Stimulated activated CD8-positive, alpha-beta memory T cell treated with anti-CD3 and anti-CD28 coated beads, Interleukin-12 subunit alpha, Interleukin-12 subunit beta, amount 100 ng/mL, for 4 hours (primary cell): Measurements from ENCODE around the gene PTPRQ.
"Not testable (repeated sequence)": the region's sequence is repeated elsewhere in the genome, so short reads cannot be mapped to it uniquely, and the experiment has no call there.

ENCODE experiments used
- DNase-seq: peaks from one replicate; pipeline ENCODE4 v3.0.0-alpha.2; 2020; ENCODE audit warnings: low read depth

PTPRQ gene

DNA sequence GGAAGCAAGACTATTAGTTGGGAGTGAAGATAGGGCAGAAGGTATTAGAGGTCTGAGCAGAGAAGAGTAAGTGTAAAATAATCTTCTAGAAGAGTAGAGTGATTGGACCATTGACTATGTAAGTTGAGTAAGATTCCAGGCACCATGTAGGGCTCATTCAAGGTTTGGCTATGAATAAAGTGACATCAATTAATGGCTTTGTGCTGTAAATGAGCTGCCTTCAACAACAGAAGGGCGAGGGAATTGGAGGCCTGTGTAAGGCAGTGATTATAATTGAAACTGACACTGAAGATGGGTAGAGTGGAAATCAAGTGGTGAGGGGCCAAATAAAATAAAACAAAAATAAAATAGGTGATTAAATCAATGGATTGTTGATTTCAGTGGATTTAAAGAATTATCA is 26.4 kb downstream of the PTPRQ start:
- DNase-seq: no peak

DNA sequence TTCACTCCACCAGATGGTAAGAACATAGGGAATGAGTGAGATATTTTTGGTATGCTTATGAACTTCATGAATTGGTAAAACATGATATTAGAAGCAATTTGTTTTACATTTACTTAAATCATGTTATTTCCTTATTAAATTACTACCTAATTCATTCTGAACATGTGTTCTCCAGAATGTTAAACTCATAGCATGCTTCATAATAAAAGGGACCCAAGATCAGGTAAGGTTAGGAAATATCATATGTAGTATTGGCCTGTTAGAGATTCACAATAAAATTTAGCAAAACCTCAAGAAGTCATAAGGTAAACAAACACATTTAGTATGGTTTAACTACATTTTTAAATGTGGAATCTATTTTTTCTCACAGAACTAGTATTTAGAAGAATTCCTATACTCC is 28.2 kb downstream of the PTPRQ start:
- no peak for DNase-seq

GRCh38 chr12:80472911-80473500 is 29.0 kb downstream of the PTPRQ start:
- DNase-seq: no peak

GRCh38 chr12:80477521-80478145 is 33.6 kb downstream of the PTPRQ start:
- not testable (repeated sequence) for DNase-seq

DNA sequence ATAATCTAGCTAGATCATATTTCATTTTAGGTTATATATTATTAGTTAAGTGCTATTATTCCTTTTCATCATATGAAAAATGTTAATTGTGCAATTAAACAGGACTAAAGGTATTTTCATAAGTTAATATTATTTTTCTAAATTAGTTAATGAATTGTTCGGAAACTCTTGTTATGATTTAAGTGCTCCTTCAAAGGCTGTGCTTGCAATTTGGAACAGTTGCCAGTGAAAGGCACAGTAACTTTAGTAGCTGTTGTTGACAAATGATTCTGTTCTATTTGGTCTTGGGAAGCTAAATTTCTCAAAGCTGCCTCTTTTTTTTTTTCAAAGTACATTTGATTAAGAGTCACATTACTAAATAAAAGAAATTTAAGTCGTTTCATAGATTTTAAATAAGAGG is 40.7 kb downstream of the PTPRQ start:
- DNase-seq: no peak

DNA sequence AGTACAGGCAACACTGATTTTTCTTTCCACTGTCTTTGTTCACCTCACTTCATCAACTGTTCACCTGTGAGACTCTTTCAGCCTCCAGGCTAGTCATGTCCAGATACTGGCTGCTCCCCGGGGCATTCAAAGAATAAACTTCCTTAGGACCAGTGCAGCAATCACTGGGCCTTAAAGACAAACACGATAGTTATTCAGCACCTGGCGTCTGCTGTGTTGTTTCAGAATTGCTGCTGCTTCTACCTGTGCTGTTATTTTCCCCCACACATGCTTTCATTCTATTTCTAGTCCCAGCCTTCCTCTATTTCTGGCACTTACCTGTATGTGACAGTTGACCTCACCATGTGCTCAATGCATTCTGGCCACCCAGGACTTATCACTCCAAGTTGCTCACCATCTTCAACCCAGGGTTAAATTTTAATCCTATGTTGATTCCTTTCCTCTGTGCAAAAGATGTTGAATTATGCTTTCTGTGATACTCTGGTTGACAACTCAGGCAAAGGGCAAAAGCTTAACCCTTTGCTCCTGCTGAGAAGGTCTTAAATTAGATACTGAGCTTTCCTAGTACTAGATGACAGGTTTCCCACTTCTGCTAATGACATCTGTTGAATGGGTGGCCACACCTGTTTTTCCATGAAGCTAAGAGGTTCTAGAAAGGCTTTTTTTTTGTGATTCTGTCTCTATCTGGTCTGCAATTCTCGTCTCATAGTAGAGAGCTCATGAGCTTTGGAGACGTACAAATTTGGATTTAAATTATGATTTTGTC is 41.4 kb downstream of the PTPRQ start:
- no peak for DNase-seq

GRCh38 chr12:80490329-80490728 is 46.3 kb downstream of the PTPRQ start:
- DNase-seq: no peak

GRCh38 chr12:80491166-80491565 is 47.1 kb downstream of the PTPRQ start:
- DNase-seq: no peak

GRCh38 chr12:80493466-80493865 is 49.4 kb downstream of the PTPRQ start:
- DNase-seq: no peak

DNA sequence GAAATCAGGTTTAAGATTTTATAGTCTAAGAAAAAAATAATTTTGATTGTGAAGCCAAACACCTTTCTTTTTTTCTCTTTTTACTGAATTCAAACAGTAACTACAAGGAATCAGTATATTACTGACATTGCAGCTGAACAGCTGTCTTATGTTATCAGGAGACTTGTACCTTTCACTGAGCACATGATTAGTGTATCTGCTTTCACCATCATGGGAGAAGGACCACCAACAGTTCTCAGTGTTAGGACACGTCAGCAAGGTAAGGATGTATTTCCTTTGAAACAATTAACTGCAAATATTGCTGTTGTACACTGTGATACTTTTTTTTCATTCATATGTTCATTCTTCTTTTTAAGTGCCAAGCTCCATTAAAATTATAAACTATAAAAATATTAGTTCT is 50.8 kb downstream of the PTPRQ start:
- no peak for DNase-seq

DNA sequence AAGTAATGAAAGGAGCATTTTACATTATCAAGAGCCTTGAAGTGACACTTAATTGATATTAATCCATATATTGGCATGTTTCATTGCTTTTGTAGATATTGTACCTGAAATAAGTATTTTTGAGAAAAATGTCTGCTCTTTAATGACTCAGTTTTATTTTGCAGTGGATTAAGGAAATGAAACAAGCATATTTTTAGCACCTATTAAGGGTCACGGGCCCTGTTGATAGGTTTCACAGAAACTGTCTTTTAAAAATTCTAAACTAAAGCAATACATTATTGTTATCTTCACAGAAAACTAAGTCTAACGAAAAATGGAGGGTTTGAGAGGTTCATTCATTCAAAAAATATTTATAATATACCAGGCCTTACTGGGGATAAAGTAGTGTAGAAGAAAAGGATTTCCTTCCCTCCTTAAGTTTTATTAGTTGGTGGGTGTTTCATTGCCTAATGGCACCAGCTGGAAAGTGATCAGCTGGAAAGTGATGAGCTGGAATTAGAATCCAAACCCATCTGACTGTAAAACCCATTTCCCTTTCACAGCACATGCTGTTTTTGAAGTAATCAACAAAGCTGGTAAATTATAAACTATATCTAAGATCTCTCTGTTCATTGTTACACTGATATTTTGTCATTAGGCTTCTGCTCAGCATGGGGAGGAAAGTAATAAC is 54.2 kb downstream of the PTPRQ start:
- DNase-seq: no peak

DNA sequence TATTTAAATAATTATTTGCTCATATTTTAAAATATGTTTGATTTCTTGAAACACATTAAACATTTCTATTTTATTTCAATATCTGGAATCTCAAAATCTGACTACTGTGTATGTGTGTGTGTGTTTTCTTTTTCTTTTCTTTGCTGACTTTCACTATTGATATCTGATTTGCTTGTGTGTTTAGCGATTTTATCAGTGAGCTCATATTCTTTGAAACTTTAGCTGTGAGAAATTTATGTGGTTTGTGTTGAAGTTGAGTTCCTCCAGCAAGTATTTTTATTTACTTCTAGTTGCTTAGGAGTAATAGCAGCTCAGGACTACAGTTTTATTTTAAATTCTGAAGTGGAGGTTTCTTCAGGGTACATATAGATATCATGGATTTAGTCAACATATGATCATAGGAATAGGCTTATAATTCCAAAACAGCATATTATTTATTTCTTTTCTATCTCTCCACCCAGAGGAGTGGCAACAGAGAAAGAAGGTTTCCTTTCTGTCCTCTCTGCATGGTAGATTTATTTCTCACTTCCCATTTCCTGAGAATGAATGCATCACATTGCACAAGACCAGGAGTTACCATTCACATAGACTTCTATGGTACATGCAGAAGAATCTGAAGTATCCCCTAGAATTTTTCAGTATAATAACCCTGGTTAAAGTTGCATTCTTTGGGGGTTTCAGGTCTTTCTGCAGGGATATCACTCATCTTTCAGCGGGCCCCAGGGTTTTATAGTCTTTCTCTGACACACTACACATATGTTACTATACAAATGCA is 60.5 kb downstream of the PTPRQ start:
- no peak for DNase-seq

DNA sequence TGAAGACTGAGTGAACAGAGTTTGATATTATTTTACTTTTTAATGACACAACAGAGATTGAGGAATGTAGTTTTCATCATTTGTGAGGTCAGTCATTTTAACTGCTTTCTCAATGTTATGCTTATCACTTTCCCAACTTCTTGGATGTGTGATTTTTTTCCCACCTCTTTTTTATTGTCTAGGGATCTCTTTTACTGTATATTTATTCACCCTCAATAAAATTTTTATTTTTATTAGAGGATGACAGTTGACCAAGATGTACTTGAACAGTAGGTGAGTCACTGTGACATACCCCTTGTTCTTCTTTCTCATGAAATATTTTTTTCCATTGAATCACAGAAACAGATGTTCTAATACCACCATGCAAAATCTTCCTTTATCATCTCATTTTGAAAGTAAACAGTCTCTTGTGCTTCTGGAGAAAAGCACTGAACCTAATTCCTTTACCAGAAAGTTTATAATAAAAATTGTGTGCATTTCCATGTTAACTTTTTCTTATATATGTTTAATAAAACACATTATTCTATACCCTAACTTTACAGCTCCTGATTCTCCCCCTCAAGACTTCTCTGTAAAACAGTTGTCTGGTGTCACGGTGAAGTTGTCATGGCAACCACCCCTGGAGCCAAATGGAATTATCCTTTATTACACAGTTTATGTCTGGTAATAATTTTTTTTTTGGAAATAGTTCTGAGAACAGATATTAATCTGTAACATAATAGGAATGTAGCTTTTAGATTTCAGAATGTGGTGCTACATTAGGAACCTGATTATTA is 65.9 kb downstream of the PTPRQ start:
- no peak for DNase-seq

- DNase-seq: no peak
Measured at GRCh38 chr12:80512781-80513180, 68.7 kb downstream of the PTPRQ start.

- DNase-seq: no peak
Measured at GRCh38 chr12:80513211-80513610, 69.2 kb downstream of the PTPRQ start.

GRCh38 chr12:80517655-80518054 is 73.6 kb downstream of the PTPRQ start:
- DNase-seq: no peak

GRCh38 chr12:80531646-80532045 is 87.6 kb downstream of the PTPRQ start:
- no peak for DNase-seq

GRCh38 chr12:80539029-80539428 is 95.0 kb downstream of the PTPRQ start:
- DNase-seq: no peak

GRCh38 chr12:80549298-80549697 is 105.3 kb downstream of the PTPRQ start:
- no peak for DNase-seq

GRCh38 chr12:80551897-80552296 is 107.9 kb downstream of the PTPRQ start:
- no peak for DNase-seq

DNA sequence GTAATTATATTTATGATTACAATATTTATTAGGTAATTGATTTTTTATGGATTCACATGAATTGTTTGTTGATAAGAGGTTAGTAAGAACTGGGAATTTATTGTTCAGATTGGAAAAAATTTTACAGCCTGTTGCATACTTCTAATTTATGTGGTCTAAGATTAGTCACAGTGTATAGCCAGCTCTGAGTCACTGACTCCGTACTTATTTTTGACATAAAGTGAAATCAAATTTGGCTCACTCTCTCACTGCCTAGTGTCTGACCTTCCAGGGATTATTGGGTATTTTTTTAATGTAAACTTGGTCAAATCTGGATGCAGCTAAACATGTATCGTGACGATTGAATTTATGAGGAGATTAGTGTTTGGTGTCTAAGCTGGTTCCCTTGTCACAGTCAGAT is 109.3 kb downstream of the PTPRQ start:
- DNase-seq: no peak
